Osteocyte (in vitro differentiated cells): ENCODE results near the gene DRD4. TPM values are rescaled to one million over a fixed set of nuclear protein-coding genes. Genes with fewer than 3 reads are reported as not detected.

Experiments used
- DNase-seq: peaks from one replicate; pipeline ENCODE4 v3.0.0; 2021; ENCODE audit warnings: mixed read lengths; ENCODE audit not compliant: unreplicated experiment; ENCODE audit errors: extremely low spot score
- H3K27ac Mint-ChIP-seq: one replicate; pipeline ENCODE4 v1.8.0; 2021; ENCODE audit warnings: mild to moderate bottlenecking, mixed read lengths; ENCODE audit not compliant: unreplicated experiment
- H3K27me3 Mint-ChIP-seq: one replicate; pipeline ENCODE4 v1.8.0; 2021; ENCODE audit warnings: mixed read lengths; ENCODE audit not compliant: unreplicated experiment
- H3K36me3 Mint-ChIP-seq: one replicate; pipeline ENCODE4 v1.8.0; 2021; ENCODE audit warnings: mixed read lengths; ENCODE audit not compliant: unreplicated experiment
- H3K4me1 Mint-ChIP-seq: one replicate; pipeline ENCODE4 v1.8.0; 2021; ENCODE audit warnings: mixed read lengths; ENCODE audit not compliant: unreplicated experiment
- H3K4me3 Mint-ChIP-seq: one replicate; pipeline ENCODE4 v1.8.0; 2021; ENCODE audit warnings: mild to moderate bottlenecking, moderate library complexity, mixed read lengths; ENCODE audit not compliant: unreplicated experiment
- H3K9me3 Mint-ChIP-seq: one replicate; pipeline ENCODE4 v1.8.0; 2021; ENCODE audit warnings: mixed read lengths; ENCODE audit not compliant: unreplicated experiment
- CTCF ChIP-seq: fragments of 200-600 bp; sonication (generic); IDR thresholded peaks from 2 replicates; pipeline ENCODE4 v1.5.0; 2021; ENCODE audit warnings: antibody characterized with exemption, mild to moderate bottlenecking, moderate library complexity
- total RNA-seq: library from RNA; stranded (reverse); gene quantifications from 2 replicates; pipeline ENCODE4 v1.2.1, GENCODE V29; 2021

Gene DRD4
- total RNA-seq, 1 donor from 2014 or later: 1.7 TPM

GRCh38 chr11:620935-621814 lies 15.9 kb upstream of the DRD4 start:
- DNase-seq: no peak
- Mint-ChIP-seq H3K4me1 (peaks cover 7% of the 10 kb centered on the region), H3K36me3 (no peaks in the 10 kb centered on the region), H3K27ac (no peak overlapping the region), H3K27me3 (no peaks in the 10 kb centered on the region), H3K4me3 (no peak overlapping the region), H3K9me3 (no peaks in the 10 kb centered on the region)
- no peak for TF ChIP-seq CTCF

- Mint-ChIP-seq H3K27ac (no peak overlapping the region), H3K36me3 (no peaks in the 10 kb centered on the region), H3K4me3 (no peak overlapping the region), H3K27me3 (no peaks in the 10 kb centered on the region), H3K9me3 (no peaks in the 10 kb centered on the region), H3K4me1 (peaks cover 6% of the 10 kb centered on the region)
- TF ChIP-seq CTCF: no peak
- DNase-seq: no peak
These were observed 15.2 kb upstream of the DRD4 start for GRCh38 chr11:621838-622237.

- no peak for DNase-seq
- Mint-ChIP-seq H3K4me3 (no peak overlapping the region), H3K27me3 (no peaks in the 10 kb centered on the region), H3K36me3 (no peaks in the 10 kb centered on the region), H3K27ac (peak overlapping the region; percentile 27), H3K9me3 (no peaks in the 10 kb centered on the region), H3K4me1 (peaks cover 8% of the 10 kb centered on the region)
- no peak for TF ChIP-seq CTCF
These were observed 13.7 kb upstream of the DRD4 start for GRCh38 chr11:623349-623869.

GRCh38 chr11:623999-624704 lies 12.9 kb upstream of the DRD4 start:
- Mint-ChIP-seq H3K27ac (no peak overlapping the region), H3K9me3 (no peaks in the 10 kb centered on the region), H3K4me1 (peaks cover 15% of the 10 kb centered on the region), H3K36me3 (no peaks in the 10 kb centered on the region), H3K27me3 (no peaks in the 10 kb centered on the region), H3K4me3 (no peak overlapping the region)
- DNase-seq: no peak
- no peak for TF ChIP-seq CTCF
